Measurements from ENCODE around the gene UMAD1. TPM values are rescaled to one million over a fixed set of nuclear protein-coding genes. Genes with fewer than 3 reads are reported as not detected.

UMAD1 gene
- total and polyA plus RNA-seq, 4 donors = 7.7 to 19.2 (median 12.2) TPM

GRCh38 chr7:7917593-7917992 lies 277.0 kb downstream of the UMAD1 start:
- Histone ChIP-seq H3K9me3 (ENCODE audit: control insufficient read depth in 4 of 4, insufficient read depth in 3 of 4, low read length in 3 of 4) (no peaks in the 10 kb centered on the region), H3K4me1 (ENCODE audit: control insufficient read depth in 5 of 5, insufficient read depth in 5 of 5, low read length in 5 of 5) (no peaks in the 10 kb centered on the region), H3K27ac (ENCODE audit: low read depth in 1 of 2, low read length in 1 of 2) (no peak overlapping the region), H3K36me3 (ENCODE audit: control insufficient read depth in 4 of 4, insufficient read depth in 4 of 4, low read length in 4 of 4) (no peaks in the 10 kb centered on the region), H3K4me3 (no peak overlapping the region), H3K27me3 (ENCODE audit: control insufficient read depth in 3 of 3, insufficient read depth in 3 of 3, low read length in 2 of 3) (no peaks in the 10 kb centered on the region), H3K9ac (ENCODE audit: insufficient read depth in 1 of 2, low read length in 2 of 2) (no peak overlapping the region)
- 98 to 100% methylated on average over 1 of the region's 1 CpG for WGBS, 2 donors
- ATAC-seq (ENCODE audit: insufficient read depth, low FRiP score) = no peak
- no peak for DNase-seq
- no peak for TF ChIP-seq CTCF (IDR thresholded peaks at IDR 0.05; ENCODE audit: control extremely low read depth, extremely low read depth)

- no peaks in the 10 kb centered on the region for H3K4me1 ChIP-seq (ENCODE audit: control insufficient read depth in 5 of 5, insufficient read depth in 5 of 5, low read length in 5 of 5)
- no peaks in the 10 kb centered on the region for H3K27me3 ChIP-seq (ENCODE audit: control insufficient read depth in 3 of 3, insufficient read depth in 3 of 3, low read length in 2 of 3)
- H3K36me3 ChIP-seq (ENCODE audit: control insufficient read depth in 4 of 4, insufficient read depth in 4 of 4, low read length in 4 of 4) = no peaks in the 10 kb centered on the region
- no peak for ATAC-seq (ENCODE audit: insufficient read depth, low FRiP score)
- no peak for TF ChIP-seq CTCF (IDR thresholded peaks at IDR 0.05; ENCODE audit: control extremely low read depth, extremely low read depth)
- no peak overlapping the region for H3K4me3 ChIP-seq
- no peak overlapping the region for H3K27ac ChIP-seq (ENCODE audit: low read depth in 1 of 2, low read length in 1 of 2)
- no peaks in the 10 kb centered on the region for H3K9me3 ChIP-seq (ENCODE audit: control insufficient read depth in 4 of 4, insufficient read depth in 3 of 4, low read length in 3 of 4)
- no peak overlapping the region for H3K9ac ChIP-seq (ENCODE audit: insufficient read depth in 1 of 2, low read length in 2 of 2)
- no peak for DNase-seq
Observed at GRCh38 chr7:7918736-7919448, 278.3 kb downstream of the UMAD1 start.

GRCh38 chr7:7919449-7919945 lies 278.9 kb downstream of the UMAD1 start:
- no peaks in the 10 kb centered on the region for H3K36me3 ChIP-seq (ENCODE audit: control insufficient read depth in 4 of 4, insufficient read depth in 4 of 4, low read length in 4 of 4)
- H3K4me1 ChIP-seq (ENCODE audit: control insufficient read depth in 5 of 5, insufficient read depth in 5 of 5, low read length in 5 of 5) = no peaks in the 10 kb centered on the region
- no peak for TF ChIP-seq CTCF (IDR thresholded peaks at IDR 0.05; ENCODE audit: control extremely low read depth, extremely low read depth)
- DNase-seq = no peak
- no peak overlapping the region for H3K9ac ChIP-seq (ENCODE audit: insufficient read depth in 1 of 2, low read length in 2 of 2)
- 76 to 94% methylated on average over 2 of the region's 2 CpGs for WGBS, 2 donors
- no peak overlapping the region for H3K27ac ChIP-seq (ENCODE audit: low read depth in 1 of 2, low read length in 1 of 2)
- H3K9me3 ChIP-seq (ENCODE audit: control insufficient read depth in 4 of 4, insufficient read depth in 3 of 4, low read length in 3 of 4) = no peaks in the 10 kb centered on the region
- no peak for ATAC-seq (ENCODE audit: insufficient read depth, low FRiP score)
- no peaks in the 10 kb centered on the region for H3K27me3 ChIP-seq (ENCODE audit: control insufficient read depth in 3 of 3, insufficient read depth in 3 of 3, low read length in 2 of 3)
- no peak overlapping the region for H3K4me3 ChIP-seq

DNA sequence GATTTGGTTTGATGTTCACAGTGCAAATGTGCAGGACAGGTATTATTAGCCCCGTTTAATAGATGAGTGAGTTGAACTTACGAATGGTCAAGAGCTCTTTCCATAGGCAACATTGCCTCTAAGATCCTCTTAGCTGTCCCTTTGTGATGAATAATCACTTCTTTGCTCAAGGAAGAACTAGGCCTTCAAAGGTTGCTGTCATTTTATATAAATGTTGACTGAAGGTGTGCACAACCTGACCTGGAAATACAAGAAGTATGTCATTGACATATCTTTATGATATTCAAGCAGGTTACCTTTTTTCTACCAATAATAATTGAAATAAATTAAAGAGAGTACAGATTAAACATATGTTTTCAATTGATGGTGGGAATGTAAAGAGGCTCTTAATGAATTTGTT lies 279.5 kb downstream of the UMAD1 start:
- Histone ChIP-seq H3K4me1 (ENCODE audit: control insufficient read depth in 5 of 5, insufficient read depth in 5 of 5, low read length in 5 of 5) (no peaks in the 10 kb centered on the region), H3K36me3 (ENCODE audit: control insufficient read depth in 4 of 4, insufficient read depth in 4 of 4, low read length in 4 of 4) (no peaks in the 10 kb centered on the region), H3K9ac (ENCODE audit: insufficient read depth in 1 of 2, low read length in 2 of 2) (no peak overlapping the region), H3K27me3 (ENCODE audit: control insufficient read depth in 3 of 3, insufficient read depth in 3 of 3, low read length in 2 of 3) (no peaks in the 10 kb centered on the region), H3K4me3 (no peak overlapping the region), H3K9me3 (ENCODE audit: control insufficient read depth in 4 of 4, insufficient read depth in 3 of 4, low read length in 3 of 4) (no peaks in the 10 kb centered on the region), H3K27ac (ENCODE audit: low read depth in 1 of 2, low read length in 1 of 2) (no peak overlapping the region)
- DNase-seq (no peak), ATAC-seq (ENCODE audit: insufficient read depth, low FRiP score) (no peak)
- 43 to 56% methylated on average over 2 of the region's 2 CpGs for WGBS, 2 donors
- TF ChIP-seq CTCF (IDR thresholded peaks at IDR 0.05; ENCODE audit: control extremely low read depth, extremely low read depth) = no peak
